ENCODE measurements around the gene EME1.
A peak's percentile ranks its signal among the peaks of the same experiment; 100 is the strongest.
"Not testable (repeated sequence)": the region's sequence is repeated elsewhere in the genome, so short reads cannot be mapped to it uniquely, and the experiment has no call there.

EME1 gene

DNA sequence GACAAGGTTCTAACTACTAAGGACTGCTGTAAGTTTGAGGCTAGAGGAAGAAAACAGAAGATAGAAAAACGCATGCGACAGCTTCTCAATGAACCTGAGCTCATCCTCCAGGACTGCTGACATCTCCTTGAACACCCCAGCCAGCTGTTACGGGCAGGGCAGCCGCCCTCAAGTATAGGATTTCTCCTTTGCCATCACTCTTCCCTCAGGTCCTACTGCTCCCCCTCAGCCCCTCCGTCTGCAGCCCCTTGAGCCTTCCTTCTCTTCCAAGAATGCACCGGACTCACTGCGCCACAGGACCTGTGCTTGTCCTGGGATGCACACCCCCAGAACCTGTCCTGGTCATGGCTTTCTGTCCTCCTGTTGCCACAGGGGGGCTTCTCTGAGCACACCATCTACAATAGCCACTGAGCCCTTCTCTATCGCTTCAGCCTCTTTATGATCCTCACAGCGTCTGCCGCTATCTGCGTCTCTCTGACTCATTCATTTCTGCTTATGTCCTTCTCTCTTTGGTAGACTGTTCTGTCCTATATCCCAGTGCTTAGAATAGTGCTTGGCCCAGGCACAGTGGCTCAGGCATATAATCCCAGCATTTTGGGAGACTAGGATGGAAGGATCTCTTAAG is 42.8 kb upstream of the EME1 start:
- H3K4me3 ChIP-seq (ENCODE audit: low read depth, low read length), result no peak overlapping the region
- TF ChIP-seq, protein P1, sequence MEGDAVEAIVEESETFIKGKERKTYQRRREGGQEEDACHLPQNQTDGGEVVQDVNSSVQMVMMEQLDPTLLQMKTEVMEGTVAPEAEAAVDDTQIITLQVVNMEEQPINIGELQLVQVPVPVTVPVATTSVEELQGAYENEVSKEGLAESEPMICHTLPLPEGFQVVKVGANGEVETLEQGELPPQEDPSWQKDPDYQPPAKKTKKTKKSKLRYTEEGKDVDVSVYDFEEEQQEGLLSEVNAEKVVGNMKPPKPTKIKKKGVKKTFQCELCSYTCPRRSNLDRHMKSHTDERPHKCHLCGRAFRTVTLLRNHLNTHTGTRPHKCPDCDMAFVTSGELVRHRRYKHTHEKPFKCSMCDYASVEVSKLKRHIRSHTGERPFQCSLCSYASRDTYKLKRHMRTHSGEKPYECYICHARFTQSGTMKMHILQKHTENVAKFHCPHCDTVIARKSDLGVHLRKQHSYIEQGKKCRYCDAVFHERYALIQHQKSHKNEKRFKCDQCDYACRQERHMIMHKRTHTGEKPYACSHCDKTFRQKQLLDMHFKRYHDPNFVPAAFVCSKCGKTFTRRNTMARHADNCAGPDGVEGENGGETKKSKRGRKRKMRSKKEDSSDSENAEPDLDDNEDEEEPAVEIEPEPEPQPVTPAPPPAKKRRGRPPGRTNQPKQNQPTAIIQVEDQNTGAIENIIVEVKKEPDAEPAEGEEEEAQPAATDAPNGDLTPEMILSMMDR (IDR thresholded peaks at IDR 0.05; ENCODE audit: insufficient read depth, low read length, missing control alignments), result no peak
- CTCF ChIA-PET, result interaction anchor here (1.0 to 2.2 kb wide), 2 partner anchors 12 to 161 kb away, joined by 3 to 8 read pairs; no protein-coding TSS in a partner anchor
- POLR2A ChIA-PET, result no interaction called here
- DNase-seq (ENCODE audit: low read depth, low spot score), result no peak

DNA sequence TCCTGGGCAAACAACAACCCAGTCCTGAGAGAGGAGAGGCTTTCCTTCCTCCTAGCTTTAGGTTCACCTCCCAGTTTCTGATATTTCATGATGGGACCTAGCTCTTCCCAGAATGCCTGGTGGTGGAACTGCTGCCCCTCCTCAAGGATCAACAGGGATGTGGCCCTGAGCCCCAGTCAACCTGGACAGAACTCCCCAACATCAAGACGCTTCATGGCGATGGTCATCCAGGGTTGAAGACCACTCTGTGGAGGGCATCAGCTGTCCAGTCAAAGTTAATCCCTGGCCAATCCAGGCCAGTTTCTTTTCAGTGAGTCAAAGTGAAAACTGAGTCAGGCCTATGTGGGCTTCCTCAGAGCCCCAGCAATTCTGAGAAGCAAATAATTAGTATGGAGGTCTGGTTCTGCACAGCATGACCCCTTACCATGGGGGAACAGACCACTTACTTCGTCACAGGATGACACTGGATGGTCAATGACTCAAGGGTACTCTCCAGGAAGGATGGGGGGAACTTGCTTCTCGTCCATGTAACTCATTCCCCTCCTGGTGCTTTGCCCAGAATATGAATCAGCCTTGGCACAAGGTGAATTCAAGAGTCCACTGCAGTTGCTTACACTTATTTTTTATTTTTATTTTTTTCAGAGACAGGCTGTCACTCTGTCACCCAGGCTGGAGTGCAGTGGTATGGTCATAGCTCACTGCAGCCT is 41.8 kb upstream of the EME1 start:
- TF ChIP-seq, protein P1 (IDR thresholded peaks at IDR 0.05; ENCODE audit: insufficient read depth, low read length, missing control alignments), result no peak
- no peak overlapping the region for H3K4me3 ChIP-seq (ENCODE audit: low read depth, low read length)
- ChIA-PET CTCF (interaction anchor here (1.0 to 3.0 kb wide), 4 partner anchors 13 to 237 kb away, joined by 3 to 10 read pairs (median 8); no protein-coding TSS in a partner anchor), POLR2A (no interaction called here)
- DNase-seq (ENCODE audit: low read depth, low spot score), result peak; percentile 68

DNA sequence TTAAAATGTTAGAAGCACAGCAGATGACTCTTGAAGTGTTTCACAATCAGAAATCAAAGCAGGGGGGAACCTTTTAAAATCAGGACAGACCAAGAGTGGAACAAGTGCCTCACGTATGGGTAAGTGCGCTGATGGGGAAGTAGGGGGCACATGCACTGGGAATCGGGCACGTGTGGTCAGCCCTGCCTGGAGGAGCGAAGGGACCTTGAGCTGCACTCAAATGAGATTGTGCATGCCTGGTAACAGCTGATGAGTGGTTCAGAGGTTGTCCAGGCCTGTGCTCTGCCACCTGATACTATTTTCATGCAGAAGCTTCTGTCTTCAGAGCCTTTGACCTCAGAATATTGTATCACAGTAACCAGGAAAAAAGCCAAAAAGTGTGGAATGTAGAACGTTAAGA is 40.8 kb upstream of the EME1 start:
- TF ChIP-seq, protein P1 (IDR thresholded peaks at IDR 0.05; ENCODE audit: insufficient read depth, low read length, missing control alignments), result no peak
- POLR2A ChIA-PET, result no interaction called here
- CTCF ChIA-PET, result interaction anchor here (0.6 to 3.0 kb wide), 3 partner anchors 30 to 238 kb away, joined by 3 to 10 read pairs (median 8); no protein-coding TSS in a partner anchor
- H3K4me3 ChIP-seq (ENCODE audit: low read depth, low read length), result no peak overlapping the region
- DNase-seq (ENCODE audit: low read depth, low spot score), result no peak

DNA sequence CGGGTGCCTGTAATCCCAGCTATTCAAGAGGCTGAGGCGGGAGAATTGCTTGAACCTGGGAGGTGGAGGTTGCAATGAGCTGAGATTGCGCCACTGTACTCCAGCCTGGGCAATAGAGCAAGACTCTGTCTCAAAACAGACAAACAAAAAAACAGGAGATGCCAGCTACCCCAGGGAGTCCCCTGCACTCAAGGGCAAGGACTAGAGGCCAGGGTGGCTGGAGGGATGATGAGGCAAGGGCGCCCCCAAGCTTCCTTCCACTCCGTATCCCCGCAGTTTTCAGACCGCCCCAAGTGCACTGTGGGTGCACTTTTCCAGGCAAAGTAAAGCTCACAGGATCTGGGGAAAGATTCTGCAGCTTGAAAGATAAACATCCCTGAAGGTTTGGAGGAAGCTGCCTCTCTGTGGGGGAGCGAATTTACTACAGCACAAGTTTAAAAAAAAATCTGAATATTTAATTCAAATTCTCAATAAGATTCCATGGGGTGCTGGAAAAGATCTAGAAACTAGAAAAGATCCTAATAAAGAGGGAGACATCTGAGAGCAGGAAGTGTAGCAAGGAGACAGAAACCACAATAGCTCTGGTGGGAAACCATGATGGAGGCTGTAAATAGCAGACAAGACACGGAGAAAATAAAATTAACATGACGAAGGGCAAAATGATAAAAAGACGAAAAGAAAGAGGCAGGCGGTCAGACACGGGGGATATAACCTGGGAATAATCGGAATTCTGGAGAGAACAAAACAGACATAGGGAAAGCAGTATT is 39.6 kb upstream of the EME1 start:
- POLR2A ChIA-PET; DNase-seq (ENCODE audit: low read depth, low spot score); H3K4me3 ChIP-seq (ENCODE audit: low read depth, low read length): not testable (repeated sequence)
- CTCF ChIA-PET, result interaction anchor here (1.4 to 3.0 kb wide), 3 partner anchors 28 to 239 kb away, joined by 5 to 10 read pairs (median 8); no protein-coding TSS in a partner anchor

DNA sequence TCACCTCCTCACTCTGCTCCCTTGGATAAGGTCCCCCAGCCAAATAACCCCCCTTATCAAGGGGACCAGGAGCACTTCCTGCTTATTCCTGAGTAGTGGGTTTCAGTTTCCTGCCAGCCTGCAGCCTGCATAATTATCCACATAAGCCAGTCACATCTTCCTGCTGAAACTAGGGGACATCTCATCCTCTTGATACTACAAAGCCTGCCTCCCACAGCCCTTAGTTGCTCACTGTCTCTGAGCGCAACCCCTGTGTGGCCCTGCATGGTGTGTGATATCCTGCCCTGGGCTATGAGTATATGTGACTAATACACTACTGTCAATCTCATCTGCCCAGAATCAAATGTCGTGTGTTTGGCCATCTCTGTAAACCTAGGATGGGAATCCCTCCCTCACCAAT is 35.1 kb upstream of the EME1 start:
- TF ChIP-seq, protein P1 (IDR thresholded peaks at IDR 0.05; ENCODE audit: insufficient read depth, low read length, missing control alignments), result no peak
- no peak for DNase-seq (ENCODE audit: low read depth, low spot score)
- POLR2A ChIA-PET, result no interaction called here
- CTCF ChIA-PET, result interaction anchor here (1.0 to 1.2 kb wide), 2 partner anchors 24 to 28 kb away, joined by 4 read pairs; no protein-coding TSS in a partner anchor
- no peak overlapping the region for H3K4me3 ChIP-seq (ENCODE audit: low read depth, low read length)

DNA sequence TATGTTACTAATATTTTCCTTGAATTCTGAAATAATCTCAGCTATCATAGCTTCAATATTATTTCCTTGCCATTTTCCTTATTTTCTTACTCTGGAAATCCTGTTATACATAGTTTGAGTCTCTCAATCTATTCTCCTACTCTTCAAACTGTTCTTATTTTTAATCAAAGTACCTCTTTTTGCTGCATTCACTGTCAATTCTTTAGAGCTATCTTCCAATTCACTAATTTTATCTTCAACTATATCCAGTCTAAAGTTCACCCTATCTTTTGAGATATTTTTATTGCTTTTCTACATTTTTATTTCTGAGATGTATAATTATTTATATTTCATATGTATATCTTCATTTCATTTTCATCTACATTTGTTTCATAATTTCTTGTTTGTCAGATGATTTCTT is 34.4 kb upstream of the EME1 start:
- no peak overlapping the region for H3K4me3 ChIP-seq (ENCODE audit: low read depth, low read length)
- TF ChIP-seq, protein P1 (IDR thresholded peaks at IDR 0.05; ENCODE audit: insufficient read depth, low read length, missing control alignments), result no peak
- ChIA-PET CTCF (interaction anchor here (1.0 to 1.5 kb wide), 2 partner anchors 29 to 40 kb away, joined by 3 to 4 read pairs; no protein-coding TSS in a partner anchor), POLR2A (no interaction called here)
- DNase-seq (ENCODE audit: low read depth, low spot score), result no peak

Measured in AG04449 (cell line).